Measurements from ENCODE around the gene ADRB1.

ADRB1 gene

GRCh38 chr10:114087655-114088054 is 44.0 kb downstream of the ADRB1 start:
- in situ Hi-C loops (cut with HindIII; ENCODE audit: low pct_unique_long_range_greater_than_20kb, low sequenced_read_pairs), result no loop called here
- no peak for TF ChIP-seq JUND (IDR thresholded peaks at IDR 0.05; ENCODE audit: low read depth)
- DNase-seq (ENCODE audit: low read depth in 1 of 2, low spot score in 1 of 2), result no peak

- in situ Hi-C loops (cut with HindIII; ENCODE audit: low pct_unique_long_range_greater_than_20kb, low sequenced_read_pairs), result no loop called here
- TF ChIP-seq JUND (IDR thresholded peaks at IDR 0.05; ENCODE audit: low read depth), result no peak
- no peak for DNase-seq (ENCODE audit: low read depth in 1 of 2, low spot score in 1 of 2)
These were observed 51.1 kb downstream of the ADRB1 start for GRCh38 chr10:114094795-114095194.

GRCh38 chr10:114095559-114096337 is 52.1 kb downstream of the ADRB1 start:
- in situ Hi-C loops (cut with HindIII; ENCODE audit: low pct_unique_long_range_greater_than_20kb, low sequenced_read_pairs), result no loop called here

More at GRCh38 chr10:114095559-114096337, 52.1 kb downstream of the ADRB1 start:
- DNase-seq (ENCODE audit: low read depth in 1 of 2, low spot score in 1 of 2), result no peak
- TF ChIP-seq JUND (IDR thresholded peaks at IDR 0.05; ENCODE audit: low read depth), result no peak
